HG03139 (cell line): ENCODE measurements around the gene LSM8.
"Not testable (repeated sequence)": the region's sequence is repeated elsewhere in the genome, so short reads cannot be mapped to it uniquely, and the experiment has no call there.

Experiments
- ATAC-seq: cut with Tn5 transposase; IDR thresholded peaks from one replicate; pipeline ENCODE4 v1.9.1; 2021; ENCODE audit not compliant: unreplicated experiment

LSM8 gene

GRCh38 chr7:118202061-118202460, 18.1 kb downstream of the LSM8 start:
- no peak for ATAC-seq

DNA sequence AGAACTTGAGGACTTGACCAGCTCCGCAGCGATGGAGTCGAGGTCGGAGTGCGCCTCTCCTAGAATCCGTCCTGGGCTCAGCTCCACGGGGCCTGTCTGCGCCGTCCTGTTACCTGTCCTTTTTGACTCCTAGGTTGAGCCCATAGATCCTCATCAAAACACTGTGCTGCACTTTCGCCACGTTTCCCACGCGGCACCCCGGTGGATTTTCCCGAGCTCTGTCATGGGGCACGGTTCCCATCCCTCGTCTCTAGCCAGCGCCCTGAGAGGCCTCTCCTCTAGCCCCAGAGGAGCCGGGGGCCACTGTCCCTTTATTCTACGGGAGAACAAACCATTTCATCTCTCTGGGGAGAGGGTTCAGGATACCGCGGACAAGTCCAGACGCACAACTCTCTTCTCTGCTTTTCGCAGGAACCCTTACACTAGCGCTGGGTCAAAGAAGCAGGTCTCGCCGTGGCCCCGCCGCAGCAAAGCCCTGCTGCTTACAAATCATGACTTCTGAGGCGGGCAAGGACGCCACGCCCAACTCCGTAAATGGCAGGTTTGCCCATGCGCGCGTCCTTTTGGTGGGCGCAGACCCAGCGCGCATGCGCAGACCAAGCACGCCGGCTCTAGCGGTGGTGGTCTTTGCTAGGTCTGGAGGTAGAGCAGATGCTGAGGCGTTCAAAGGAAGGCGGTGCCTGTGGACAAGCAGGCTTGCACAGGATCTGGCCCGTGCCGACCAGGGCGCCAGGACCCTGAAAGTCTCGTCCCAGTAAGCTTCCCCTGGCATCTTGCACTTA, 30.3 kb downstream of the LSM8 start:
- ATAC-seq, result peak; percentile 96

- peak; percentile 9 for ATAC-seq
Observed at GRCh38 chr7:118214833-118215182, 30.8 kb downstream of the LSM8 start.

DNA sequence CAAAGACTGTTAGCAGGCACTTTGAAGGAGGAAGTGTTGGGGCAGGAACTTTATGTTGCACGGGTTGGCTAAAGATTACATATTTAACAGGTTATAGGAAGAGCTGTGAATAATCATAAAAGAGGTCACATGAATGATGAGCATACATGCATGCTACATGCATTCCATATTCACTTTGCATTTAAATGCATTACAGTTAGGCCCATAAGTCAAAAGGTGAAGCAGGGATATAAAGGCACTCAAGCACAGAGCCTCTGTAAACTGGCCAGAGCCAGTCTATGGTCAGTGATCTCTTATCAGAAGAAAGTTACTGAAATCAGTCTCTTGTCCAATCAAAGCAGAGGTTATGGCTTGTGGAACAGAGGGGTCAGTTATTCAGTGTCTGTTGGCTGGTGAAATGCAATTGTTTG, 33.3 kb downstream of the LSM8 start:
- no peak for ATAC-seq

- ATAC-seq, result no peak
Observed at GRCh38 chr7:118218413-118219156, 34.6 kb downstream of the LSM8 start.

GRCh38 chr7:118219157-118219512, 35.2 kb downstream of the LSM8 start:
- ATAC-seq, result no peak

- ATAC-seq, result no peak
Observed at GRCh38 chr7:118220583-118220982, 36.6 kb downstream of the LSM8 start.

GRCh38 chr7:118222591-118222990, 38.6 kb downstream of the LSM8 start:
- no peak for ATAC-seq

DNA sequence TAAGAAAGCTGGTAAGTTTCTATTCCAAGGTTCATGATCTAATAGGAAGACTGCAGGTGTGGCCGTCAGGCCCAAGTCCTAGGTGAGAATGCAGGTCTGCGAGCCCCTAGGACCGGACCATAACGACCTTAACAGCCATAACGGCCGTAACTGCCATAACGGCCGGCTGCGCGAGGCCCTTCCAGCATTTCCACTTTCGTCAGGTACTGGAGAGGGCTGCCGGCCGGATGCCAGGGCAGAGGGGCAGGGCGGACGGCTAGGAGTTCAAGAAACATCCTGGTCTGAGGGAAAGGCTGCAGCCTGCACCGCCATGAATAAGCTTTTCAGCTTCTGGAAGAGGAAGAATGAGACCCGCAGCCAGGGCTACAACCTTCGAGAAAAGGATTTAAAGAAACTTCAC, 40.6 kb downstream of the LSM8 start, which contains the start of gene ANKRD7:
Gene ANKRD7 (plus strand): TSS at position 184 of the 400 bp plus-strand sequence. CDS start 127 bp downstream, at position 311.
- ATAC-seq, result no peak

- ATAC-seq, result no peak
Observed at GRCh38 chr7:118232837-118233236, 48.9 kb downstream of the LSM8 start.

DNA sequence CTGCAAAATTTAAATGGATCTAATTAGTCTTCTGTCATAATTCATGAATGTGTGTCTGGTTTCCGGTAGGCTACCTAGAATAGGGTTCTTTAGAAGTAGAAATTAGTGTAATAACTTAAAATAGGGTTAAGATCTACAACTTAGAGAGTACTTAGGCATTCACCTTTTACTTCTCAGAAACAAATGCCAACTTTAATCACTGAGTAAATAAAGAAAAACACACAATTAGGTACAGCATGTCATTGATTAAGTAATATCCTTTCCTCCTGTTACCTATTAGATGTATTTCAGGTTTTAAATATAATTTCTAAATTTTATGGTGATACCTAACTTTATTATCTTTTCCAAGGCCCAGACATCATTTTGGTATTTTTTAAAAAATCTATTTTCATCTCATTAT, 49.8 kb downstream of the LSM8 start:
- no peak for ATAC-seq

DNA sequence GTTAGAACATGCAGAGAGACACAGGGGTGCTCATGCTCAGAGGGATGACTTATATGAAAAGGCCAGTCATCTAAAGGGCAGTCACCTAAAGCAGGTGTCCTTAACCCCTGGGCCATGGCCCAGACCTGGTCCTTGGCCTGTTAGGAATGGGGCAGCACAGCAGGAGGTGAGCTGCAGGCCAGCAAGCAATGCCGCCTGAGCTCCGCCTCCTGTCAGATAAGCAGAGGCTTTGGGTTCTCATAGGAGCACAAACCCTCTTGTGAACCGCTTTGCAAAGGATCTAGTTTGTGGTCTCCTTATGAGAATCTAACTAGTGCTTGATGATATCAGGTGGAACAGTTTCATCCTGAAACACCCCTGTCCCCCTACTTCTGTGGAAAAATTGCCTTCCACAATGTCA, 55.0 kb downstream of the LSM8 start:
- ATAC-seq, result no peak

DNA sequence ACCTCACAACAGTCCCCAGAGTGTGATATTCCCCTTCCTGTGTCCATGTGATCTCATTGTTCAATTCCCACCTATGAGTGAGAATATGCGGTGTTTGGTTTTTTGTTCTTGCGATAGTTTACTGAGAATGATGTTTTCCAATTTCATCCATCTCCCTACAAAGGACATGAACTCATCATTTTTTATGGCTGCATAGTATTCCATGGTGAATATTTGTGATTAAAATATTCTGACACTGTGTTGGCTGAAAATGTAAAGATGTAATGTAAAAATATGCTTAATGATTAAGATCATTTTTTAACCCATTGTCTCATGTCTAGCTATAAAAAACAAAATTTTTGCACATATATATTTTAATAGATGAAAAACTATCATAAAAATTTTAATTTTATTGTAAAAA, 56.4 kb downstream of the LSM8 start:
- ATAC-seq, result not testable (repeated sequence)
